Fibroblast of mammary gland (primary cell): ENCODE data around the gene PKMYT1.

Source experiments
- DNase-seq: peaks from one replicate; pipeline ENCODE4 v3.0.0-alpha.2; 2010; ENCODE audit warnings: low read depth
- H3K4me3 ChIP-seq: 2 replicates; pipeline ENCODE4 v1.5.1; 2011; ENCODE audit warnings: low read depth, mild to moderate bottlenecking, low read length, moderate library complexity; ENCODE audit not compliant: control insufficient read depth
- CTCF ChIP-seq: conservative IDR thresholded peaks from 2 replicates; pipeline ENCODE4 v1.5.1; 2011; ENCODE audit warnings: low read depth, low read length, inconsistent platforms; ENCODE audit not compliant: control insufficient read depth, insufficient read depth

Gene PKMYT1

GRCh38 chr16:2974319-2975056 lies 5.8 kb downstream of the PKMYT1 start:
- no peak overlapping the region for H3K4me3 ChIP-seq
- no peak for TF ChIP-seq CTCF
- no peak for DNase-seq

GRCh38 chr16:2973605-2974318 lies 6.5 kb downstream of the PKMYT1 start:
- DNase-seq, result no peak
- TF ChIP-seq CTCF, result no peak
- H3K4me3 ChIP-seq, result no peak overlapping the region

- TF ChIP-seq CTCF, result no peak
- H3K4me3 ChIP-seq, result no peak overlapping the region
- no peak for DNase-seq
Measured at GRCh38 chr16:2973093-2973492, 7.2 kb downstream of the PKMYT1 start.

GRCh38 chr16:2971985-2972784 lies 8.1 kb downstream of the PKMYT1 start:
- no peak for DNase-seq
- H3K4me3 ChIP-seq, result no peak overlapping the region

GRCh38 chr16:2971134-2971984 lies 8.9 kb downstream of the PKMYT1 start:
- no peak for TF ChIP-seq CTCF
- DNase-seq, result no peak
- H3K4me3 ChIP-seq, result no peak overlapping the region

More at GRCh38 chr16:2971985-2972784, 8.1 kb downstream of the PKMYT1 start:
- TF ChIP-seq CTCF, result no peak

- no peak for DNase-seq
- H3K4me3 ChIP-seq, result peak overlapping the region; percentile 57
- TF ChIP-seq CTCF, result no peak
Measured at GRCh38 chr16:2970563-2970962, 9.7 kb downstream of the PKMYT1 start.
